Large intestine (tissue), 3 donors: ENCODE measurements around the gene MAPK8. TPM values are rescaled to one million over a fixed set of nuclear protein-coding genes. Genes with fewer than 3 reads are reported as not detected.
"Not testable (repeated sequence)": the region's sequence is repeated elsewhere in the genome, so short reads cannot be mapped to it uniquely, and the experiment has no call there.

Experiments
- DNase-seq, 2 donors: peaks; one replicate each; pipeline versions ENCODE4 v3.0.0 to v3.0.0-alpha.2; 2013
- H3K27ac ChIP-seq: one replicate; pipeline ENCODE4 v1.5.1; 2013; ENCODE audit warnings: low read length
- H3K27me3 ChIP-seq: 2 replicates; pipeline ENCODE4 v1.6.1; 2013; ENCODE audit warnings: low read length; ENCODE audit not compliant: control insufficient read depth, insufficient read depth
- H3K36me3 ChIP-seq: 2 replicates; pipeline ENCODE4 v1.6.1; 2013; ENCODE audit warnings: low read length; ENCODE audit not compliant: control insufficient read depth, insufficient read depth
- H3K4me1 ChIP-seq: one replicate; pipeline ENCODE4 v1.6.1; 2013; ENCODE audit warnings: low read length; ENCODE audit not compliant: control insufficient read depth, insufficient read depth
- H3K4me3 ChIP-seq: one replicate; pipeline ENCODE4 v1.5.1; 2013; ENCODE audit warnings: low read length
- H3K9me3 ChIP-seq: one replicate; pipeline ENCODE4 v1.6.1; 2013; ENCODE audit warnings: mild to moderate bottlenecking, low read depth, low read length, moderate library complexity; ENCODE audit not compliant: control insufficient read depth
- WGBS: methylation state at CpG from one replicate; pipeline ENCODE4 v1.1.5; 2013; ENCODE audit warnings: low lambda C conversion rate; ENCODE audit not compliant: insufficient coverage; 5-methylcytosine and 5-hydroxymethylcytosine counted together
- polyA plus RNA-seq: library from polyadenylated mRNA; unstranded; fragments of 120-200 nt; gene quantifications from one replicate; pipeline ENCODE4 v1.2.1, GENCODE V29; 2013

The MAPK8 gene
- polyA plus RNA-seq, 1 donor: 40.6 TPM

DNA sequence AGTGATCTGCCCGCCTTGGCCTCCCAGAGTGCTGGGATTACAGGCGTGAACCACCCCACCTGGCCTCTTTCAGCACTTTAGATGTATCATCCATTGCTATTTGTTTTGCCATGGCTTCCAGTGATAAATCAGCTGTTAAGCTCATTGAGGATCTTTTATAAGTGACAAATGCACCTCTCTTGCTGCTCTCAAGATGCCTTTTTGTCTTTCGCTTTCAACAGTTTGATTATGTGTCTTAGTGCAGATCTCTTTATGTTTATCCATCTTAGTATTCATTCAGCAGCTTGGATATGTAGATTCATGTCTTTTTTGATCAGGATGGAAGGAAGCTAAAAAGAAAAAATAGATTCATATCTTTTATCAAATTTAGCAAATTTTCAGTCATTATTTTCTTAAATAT lies 105.6 kb downstream of the MAPK8 start:
- peaks cover 22% of the 10 kb centered on the region for H3K36me3 ChIP-seq
- H3K27ac ChIP-seq: no peak overlapping the region
- no peak overlapping the region for H3K4me3 ChIP-seq
- DNase-seq: peak in 1 of 2 donors; percentile 3
- peaks cover 7% of the 10 kb centered on the region for H3K9me3 ChIP-seq
- 100% methylated on average over 1 of the region's 3 CpGs for WGBS
- H3K27me3 ChIP-seq: no peaks in the 10 kb centered on the region
- no peaks in the 10 kb centered on the region for H3K4me1 ChIP-seq

DNA sequence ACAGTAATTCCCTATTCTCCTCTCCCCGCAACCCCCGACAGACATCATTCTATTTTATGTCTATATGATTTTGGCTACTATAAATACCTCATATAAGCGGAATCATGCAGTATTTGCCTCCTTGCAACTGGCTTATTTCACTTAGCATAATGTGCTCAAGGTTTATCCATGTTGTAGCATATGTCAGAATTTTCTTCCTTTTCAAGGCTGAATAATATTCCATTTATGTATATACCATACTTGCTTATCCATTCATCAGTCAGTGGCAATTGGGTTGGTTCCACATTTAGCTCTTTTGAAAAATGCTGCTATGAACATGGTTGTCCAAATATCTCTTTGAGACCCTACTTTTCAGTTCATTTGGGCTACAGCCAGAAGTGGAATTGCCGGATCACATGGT lies 106.5 kb downstream of the MAPK8 start:
- no peak overlapping the region for H3K4me3 ChIP-seq
- no peak for DNase-seq
- peaks cover 7% of the 10 kb centered on the region for H3K9me3 ChIP-seq
- 100% methylated on average over 1 of the region's 4 CpGs for WGBS
- H3K27me3 ChIP-seq: no peaks in the 10 kb centered on the region
- no peak overlapping the region for H3K27ac ChIP-seq
- no peaks in the 10 kb centered on the region for H3K4me1 ChIP-seq
- H3K36me3 ChIP-seq: peaks cover 22% of the 10 kb centered on the region

DNA sequence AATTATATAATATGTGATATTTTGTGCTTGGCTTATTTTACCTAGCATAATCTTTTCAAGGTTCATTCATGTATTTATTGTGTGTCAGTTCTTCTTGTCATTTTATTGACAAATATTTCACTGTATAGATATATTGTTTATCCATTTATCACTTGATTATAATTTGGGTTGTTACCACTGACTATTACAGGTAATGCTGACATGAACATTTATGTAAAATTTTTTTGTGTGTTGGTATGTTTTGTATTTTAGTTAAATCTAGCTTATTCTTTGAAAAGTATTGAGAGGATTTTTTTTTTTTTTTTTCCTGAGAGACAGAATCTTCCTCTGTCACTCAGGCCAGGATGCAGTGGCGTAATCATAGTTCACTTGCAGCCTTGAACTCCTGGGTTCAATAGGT lies 107.7 kb downstream of the MAPK8 start:
- H3K4me3 ChIP-seq: no peak overlapping the region
- H3K4me1 ChIP-seq: no peaks in the 10 kb centered on the region
- WGBS: no CpG with 5 or more reads among the region's 1 CpG
- DNase-seq: no peak
- peaks cover 20% of the 10 kb centered on the region for H3K36me3 ChIP-seq
- no peak overlapping the region for H3K27ac ChIP-seq
- peaks cover 7% of the 10 kb centered on the region for H3K9me3 ChIP-seq
- H3K27me3 ChIP-seq: no peaks in the 10 kb centered on the region

DNA sequence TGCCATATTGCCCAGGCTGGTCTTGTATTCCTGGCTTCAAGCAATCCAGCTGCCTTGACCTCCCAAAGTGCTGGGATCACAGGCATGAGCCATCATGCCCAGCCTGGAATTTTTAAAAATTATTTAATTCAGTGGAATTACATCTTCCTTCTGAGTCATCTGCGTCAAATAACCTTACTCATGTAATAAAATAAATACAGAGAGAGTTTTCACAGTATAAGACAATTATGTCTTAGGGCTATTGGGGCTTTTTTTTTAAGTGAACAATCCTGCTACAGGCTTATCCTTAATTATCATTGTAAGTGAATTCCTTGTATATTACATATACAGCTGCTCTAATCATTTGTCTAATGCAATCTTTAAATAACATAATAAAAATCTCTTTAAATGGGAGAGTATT lies 108.3 kb downstream of the MAPK8 start:
- Histone ChIP-seq H3K4me3 (no peak overlapping the region), H3K4me1 (no peaks in the 10 kb centered on the region), H3K27me3 (no peaks in the 10 kb centered on the region), H3K36me3 (peaks cover 20% of the 10 kb centered on the region), H3K27ac (no peak overlapping the region), H3K9me3 (peaks cover 7% of the 10 kb centered on the region)
- DNase-seq: no peak
- 100% methylated on average over 1 of the region's 1 CpG for WGBS

DNA sequence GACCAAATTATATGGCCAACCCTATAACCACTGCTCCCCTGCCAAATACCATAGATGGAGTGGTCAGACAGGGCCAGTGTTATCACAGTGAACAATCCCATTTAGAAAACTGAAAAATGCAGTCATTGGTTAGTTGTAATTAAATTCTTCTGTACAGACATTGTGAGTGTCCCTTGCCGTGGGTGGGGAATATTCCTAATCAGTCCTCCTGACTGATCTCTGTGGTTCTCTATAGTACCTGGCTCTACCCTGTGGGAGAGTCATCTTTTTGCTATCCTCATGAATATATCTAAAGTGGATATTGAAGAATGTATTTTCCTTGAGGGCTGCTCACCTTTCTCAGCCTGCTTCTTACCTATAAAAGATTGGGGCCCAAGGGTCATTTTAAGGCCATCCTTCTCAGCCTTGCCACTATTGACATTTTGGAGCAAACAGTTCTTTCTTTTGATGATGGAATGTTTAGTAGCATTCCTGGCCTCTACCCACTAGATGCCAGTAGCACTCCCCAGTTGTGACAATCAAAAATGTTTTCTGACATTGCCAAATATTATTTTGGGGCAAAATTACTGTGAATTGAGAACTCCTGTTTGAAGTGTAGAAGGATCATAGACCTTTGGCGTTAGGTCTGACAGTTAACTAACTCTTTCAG lies 110.2 kb downstream of the MAPK8 start:
- no peak for DNase-seq
- Histone ChIP-seq H3K27ac (no peak overlapping the region), H3K4me3 (no peak overlapping the region), H3K36me3 (peaks cover 11% of the 10 kb centered on the region), H3K27me3 (no peaks in the 10 kb centered on the region), H3K9me3 (peaks cover 5% of the 10 kb centered on the region), H3K4me1 (no peaks in the 10 kb centered on the region)
- 72% methylated on average over 2 of the region's 2 CpGs for WGBS

DNA sequence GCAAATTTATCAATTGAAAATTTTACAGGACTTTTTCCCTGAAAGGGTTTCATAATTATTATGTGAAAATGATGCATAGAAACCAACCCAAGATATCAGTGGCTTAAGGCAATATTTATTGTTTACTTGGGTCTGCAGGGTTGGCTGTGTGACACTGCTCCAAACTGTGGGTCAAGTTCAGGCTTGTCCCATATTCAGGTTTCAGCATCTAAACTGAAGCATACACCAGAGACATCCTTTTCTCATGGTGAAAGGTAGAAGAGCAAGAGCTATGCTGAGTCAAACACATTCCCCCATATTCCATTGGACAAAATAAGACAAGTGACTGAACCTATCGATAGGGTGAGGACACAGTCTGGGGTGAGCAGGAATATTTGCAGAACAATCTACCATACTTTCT lies 110.9 kb downstream of the MAPK8 start:
- H3K27ac ChIP-seq: no peak overlapping the region
- H3K4me3 ChIP-seq: no peak overlapping the region
- H3K9me3 ChIP-seq: no peaks in the 10 kb centered on the region
- WGBS: no CpG with 5 or more reads among the region's 1 CpG
- H3K4me1 ChIP-seq: no peaks in the 10 kb centered on the region
- DNase-seq: no peak
- H3K27me3 ChIP-seq: no peaks in the 10 kb centered on the region
- H3K36me3 ChIP-seq: peaks cover 10% of the 10 kb centered on the region

DNA sequence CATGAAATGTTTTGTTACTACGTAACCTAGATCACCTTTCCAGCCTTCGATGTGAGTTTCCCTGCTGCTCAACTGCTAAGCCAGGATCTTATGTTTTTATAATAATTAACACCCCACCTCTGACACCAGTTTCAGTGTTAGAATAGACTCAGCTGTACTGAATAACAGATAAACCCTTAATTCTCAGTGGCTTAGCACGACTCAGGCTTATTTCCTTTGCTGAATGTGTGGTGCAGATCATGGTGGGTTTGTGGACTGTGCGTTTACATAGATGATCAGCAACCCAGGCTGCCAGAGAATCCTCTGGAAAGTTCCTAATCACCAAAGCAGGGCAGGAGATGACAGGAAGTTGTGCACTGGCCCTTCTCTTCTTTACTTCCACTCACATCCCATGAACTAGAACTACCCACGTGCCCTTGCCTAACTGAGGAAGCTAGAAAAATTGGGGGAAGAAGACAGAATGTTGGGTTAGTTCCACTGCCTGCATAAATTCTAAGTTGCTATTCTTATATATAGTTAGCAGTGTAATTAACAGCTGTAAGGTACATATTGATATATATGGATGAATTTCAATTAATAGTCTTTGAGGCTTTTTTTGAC lies 111.8 kb downstream of the MAPK8 start:
- Histone ChIP-seq H3K27ac (no peak overlapping the region), H3K4me1 (no peaks in the 10 kb centered on the region), H3K36me3 (peaks cover 2% of the 10 kb centered on the region), H3K4me3 (no peak overlapping the region), H3K9me3 (no peaks in the 10 kb centered on the region), H3K27me3 (no peaks in the 10 kb centered on the region)
- no CpG with 5 or more reads among the region's 5 CpGs for WGBS
- DNase-seq: no peak

DNA sequence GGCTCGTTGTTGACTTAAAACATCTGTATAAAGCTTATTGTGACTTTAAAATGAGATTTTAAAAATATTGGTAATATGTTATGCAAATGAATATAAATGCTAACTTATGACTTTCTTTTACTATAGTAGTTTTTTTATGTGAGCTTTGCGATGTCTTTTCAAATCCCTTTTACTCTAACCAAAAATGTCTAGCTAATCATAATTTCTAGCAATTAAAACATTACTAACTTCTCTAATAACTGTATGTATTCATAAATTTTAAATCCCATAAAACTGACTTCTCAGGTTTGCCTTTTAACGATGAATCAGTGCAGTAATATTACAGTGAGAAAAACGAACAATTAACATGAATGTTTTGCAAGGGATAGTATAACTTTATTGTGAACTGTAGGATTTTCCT lies 113.2 kb downstream of the MAPK8 start:
- no peaks in the 10 kb centered on the region for H3K9me3 ChIP-seq
- H3K36me3 ChIP-seq: peaks cover 2% of the 10 kb centered on the region
- no peak overlapping the region for H3K27ac ChIP-seq
- no peaks in the 10 kb centered on the region for H3K4me1 ChIP-seq
- WGBS: 100% methylated on average over 2 of the region's 4 CpGs
- H3K4me3 ChIP-seq: no peak overlapping the region
- DNase-seq: no peak
- no peaks in the 10 kb centered on the region for H3K27me3 ChIP-seq

DNA sequence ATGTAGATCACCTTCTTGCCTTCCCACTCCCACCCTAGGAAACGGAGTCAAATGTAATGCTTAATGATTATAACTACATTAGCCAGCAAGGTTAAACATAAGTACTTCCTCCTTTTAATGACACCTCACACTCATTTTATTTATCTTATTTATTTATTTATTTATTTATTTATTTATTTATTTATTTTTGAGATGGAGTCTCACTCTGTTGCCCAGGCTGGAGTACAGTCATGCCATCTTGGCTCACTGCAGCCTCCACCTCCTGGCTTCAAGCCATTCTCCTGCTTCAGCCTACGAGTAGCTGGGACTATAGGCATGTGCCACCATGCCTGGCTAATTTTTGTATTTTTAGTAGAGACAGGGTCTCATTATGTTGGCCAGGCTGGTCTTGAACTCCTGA lies 115.4 kb downstream of the MAPK8 start:
- not testable (repeated sequence) for H3K27ac ChIP-seq, H3K27me3 ChIP-seq, H3K36me3 ChIP-seq, H3K9me3 ChIP-seq, H3K4me1 ChIP-seq, DNase-seq, H3K4me3 ChIP-seq
- 100% methylated on average over 1 of the region's 2 CpGs for WGBS

DNA sequence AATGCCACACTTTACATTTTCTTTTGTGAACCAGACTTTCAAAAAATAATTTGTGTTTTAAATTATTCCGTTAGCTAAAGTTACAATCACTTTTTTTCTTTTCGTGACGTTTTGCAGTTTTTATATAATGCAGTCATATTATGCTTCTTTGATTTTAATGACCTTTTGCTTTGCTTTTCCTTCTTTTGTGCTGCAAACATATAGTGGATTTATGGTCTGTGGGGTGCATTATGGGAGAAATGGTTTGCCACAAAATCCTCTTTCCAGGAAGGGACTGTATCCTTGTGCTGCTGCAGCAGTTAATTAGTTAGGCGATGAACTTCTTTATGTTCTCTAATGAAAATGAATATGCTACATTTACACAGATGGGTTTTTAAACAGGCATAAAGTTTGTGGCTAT lies 117.4 kb downstream of the MAPK8 start:
- 90% methylated on average over 3 of the region's 4 CpGs for WGBS
- H3K27ac ChIP-seq: no peak overlapping the region
- no peak overlapping the region for H3K4me3 ChIP-seq
- peaks cover 2% of the 10 kb centered on the region for H3K36me3 ChIP-seq
- no peaks in the 10 kb centered on the region for H3K9me3 ChIP-seq
- no peaks in the 10 kb centered on the region for H3K4me1 ChIP-seq
- H3K27me3 ChIP-seq: no peaks in the 10 kb centered on the region
- no peak for DNase-seq

DNA sequence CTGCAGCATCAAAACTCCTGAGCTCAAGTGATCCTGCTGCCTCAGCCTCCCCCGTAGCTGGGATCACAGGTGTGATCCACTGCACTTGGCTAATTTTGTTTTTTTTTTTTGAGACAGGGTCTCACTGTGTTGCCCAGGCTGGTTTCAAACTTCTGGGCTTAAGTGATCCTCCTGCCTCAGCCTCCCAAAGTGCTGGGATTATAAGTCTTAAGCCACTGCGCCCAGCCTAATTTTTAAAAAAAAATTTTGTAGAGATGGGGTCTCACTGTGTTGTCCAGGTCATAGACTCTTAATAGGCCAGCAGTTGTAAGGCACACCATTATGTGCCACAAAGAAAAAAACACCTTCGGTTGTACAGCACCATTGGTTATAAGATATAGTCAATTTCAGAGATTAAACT lies 122.4 kb downstream of the MAPK8 start:
- no peaks in the 10 kb centered on the region for H3K9me3 ChIP-seq
- H3K4me1 ChIP-seq: no peaks in the 10 kb centered on the region
- DNase-seq: no peak
- peaks cover 5% of the 10 kb centered on the region for H3K36me3 ChIP-seq
- no peak overlapping the region for H3K4me3 ChIP-seq
- no peak overlapping the region for H3K27ac ChIP-seq
- H3K27me3 ChIP-seq: no peaks in the 10 kb centered on the region
- no CpG with 5 or more reads among the region's 3 CpGs for WGBS
